Ovary (tissue), 3 donors: ENCODE measurements around the gene CHD5.

ENCODE experiments used
- CTCF ChIP-seq, 3 donors: fragments of 450-650 bp in 2 of 3; fragments of 200-600 bp in 1 of 3; IDR thresholded peaks; one replicate each; pipeline versions ENCODE4 v1.5.1 to v1.8.0; 2016 to 2022; ENCODE audit warnings: antibody characterized with exemption in 3 of 3, mild to moderate bottlenecking in 1 of 3
- EP300 ChIP-seq: sonication (generic); formaldehyde crosslinking; IDR thresholded peaks from one replicate; pipeline ENCODE4 v1.6.1; 2017; ENCODE audit warnings: antibody characterized with exemption
- POLR2A ChIP-seq: fragments of 450-650 bp; IDR thresholded peaks from one replicate; pipeline ENCODE4 v1.6.1; 2017; ENCODE audit warnings: antibody characterized with exemption, mild to moderate bottlenecking, moderate library complexity
- donor health status: DM: no; HTN: no; CAD: no.

- TF ChIP-seq POLR2A (no peak), CTCF (IDR thresholded peaks at IDR 0.05) (no peak), EP300 (no peak)
These were observed 74.4 kb downstream of the CHD5 start for GRCh38 chr1:6105763-6106162.
